ENCODE measurements around the gene FUS. TPM values are rescaled to one million over a fixed set of nuclear protein-coding genes. Genes with fewer than 3 reads are reported as not detected.
"Not testable (repeated sequence)": the region's sequence is repeated elsewhere in the genome, so short reads cannot be mapped to it uniquely, and the experiment has no call there.

Gene FUS
- total RNA-seq, 4 donors from 2014 or later, result 52.5 to 121 (median 58.9) TPM

GRCh38 chr16:31135535-31136286 is 44.2 kb upstream of the FUS start, which contains the start of gene PRSS8:
Gene PRSS8, minus strand, starts transcription at chr16:31135727. Its CDS starts 229 bp downstream, at chr16:31135498.
- Histone ChIP-seq H3K9me3 (no peaks in the 10 kb centered on the region), H3K27ac (peak within 1 kb of the TSS; percentile 82), H3K36me3 (peaks cover 16% of the 10 kb centered on the region), H3K4me3 (peak within 1 kb of the TSS; percentile 52), H3K4me1 (peaks cover 69% of the 10 kb centered on the region), H3K27me3 (no peaks in the 10 kb centered on the region)
- WGBS, result 39% methylated on average over 9 of the region's 22 CpGs
- TF ChIP-seq POLR2A (IDR thresholded peaks at IDR 0.05) (no peak), EP300 (IDR thresholded peaks at IDR 0.05) (no peak)
- DNase-seq (ENCODE audit: low spot score in 2 of 2), result no peak

- Histone ChIP-seq H3K27me3 (no peaks in the 10 kb centered on the region), H3K9me3 (no peaks in the 10 kb centered on the region), H3K4me3 (no peak overlapping the region), H3K36me3 (peaks cover 11% of the 10 kb centered on the region), H3K4me1 (peaks cover 69% of the 10 kb centered on the region), H3K27ac (no peak overlapping the region)
- 73% methylated on average over 6 of the region's 6 CpGs for WGBS
- TF ChIP-seq CTCF (IDR thresholded peaks at IDR 0.05), result no peak
- no peak for TF ChIP-seq POLR2A (IDR thresholded peaks at IDR 0.05)
- no peak for TF ChIP-seq EP300 (IDR thresholded peaks at IDR 0.05)
- TF ChIP-seq POLR2AphosphoS5 (IDR thresholded peaks at IDR 0.05), result no peak
- no peak for DNase-seq (ENCODE audit: low spot score in 2 of 2)
Measured at GRCh38 chr16:31136287-31136662, 43.7 kb upstream of the FUS start.

GRCh38 chr16:31136822-31137499 is 43.0 kb upstream of the FUS start:
- 92% methylated on average over 20 of the region's 20 CpGs for WGBS
- not testable (repeated sequence) for H3K36me3 ChIP-seq; H3K4me3 ChIP-seq; H3K9me3 ChIP-seq; H3K27me3 ChIP-seq; H3K27ac ChIP-seq; DNase-seq (ENCODE audit: low spot score in 2 of 2)
- H3K4me1 ChIP-seq, result peaks cover 69% of the 10 kb centered on the region

GRCh38 chr16:31138621-31139578 is 41.0 kb upstream of the FUS start:
- 45% methylated on average over 20 of the region's 27 CpGs for WGBS
- DNase-seq (ENCODE audit: low spot score in 2 of 2), result no peak

GRCh38 chr16:31141071-31141469 is 38.9 kb upstream of the FUS start:
- DNase-seq (ENCODE audit: low spot score in 2 of 2); H3K27me3 ChIP-seq; H3K9me3 ChIP-seq; H3K36me3 ChIP-seq: not testable (repeated sequence)
- Histone ChIP-seq H3K4me3 (peak overlapping the region; percentile 54), H3K4me1 (peaks cover 48% of the 10 kb centered on the region), H3K27ac (peak overlapping the region; percentile 80)
- 74% methylated on average over 9 of the region's 9 CpGs for WGBS

More at GRCh38 chr16:31138621-31139578, 41.0 kb upstream of the FUS start:
- TF ChIP-seq CTCF (IDR thresholded peaks at IDR 0.05), result no peak
- no peak for TF ChIP-seq POLR2AphosphoS5 (IDR thresholded peaks at IDR 0.05)
- TF ChIP-seq EP300 (IDR thresholded peaks at IDR 0.05), result no peak
- no peak for TF ChIP-seq POLR2A (IDR thresholded peaks at IDR 0.05)
- peaks cover 60% of the 10 kb centered on the region for H3K4me1 ChIP-seq
- H3K27me3 ChIP-seq, result no peaks in the 10 kb centered on the region
- peak overlapping the region; percentile 61 for H3K27ac ChIP-seq
- H3K4me3 ChIP-seq, result no peak overlapping the region
- H3K36me3 ChIP-seq, result no peaks in the 10 kb centered on the region
- H3K9me3 ChIP-seq, result no peaks in the 10 kb centered on the region

- no peaks in the 10 kb centered on the region for H3K27me3 ChIP-seq
- WGBS, result 17% methylated on average over 8 of the region's 10 CpGs
- DNase-seq (ENCODE audit: low spot score in 2 of 2), result no peak
- TF ChIP-seq POLR2AphosphoS5 (IDR thresholded peaks at IDR 0.05) (no peak), CTCF (IDR thresholded peaks at IDR 0.05) (no peak), POLR2A (IDR thresholded peaks at IDR 0.05) (no peak), EP300 (IDR thresholded peaks at IDR 0.05) (no peak)
- peak overlapping the region; percentile 80 for H3K27ac ChIP-seq
- H3K36me3 ChIP-seq, result no peaks in the 10 kb centered on the region
- H3K4me1 ChIP-seq, result peaks cover 44% of the 10 kb centered on the region
- peak overlapping the region; percentile 54 for H3K4me3 ChIP-seq
- no peaks in the 10 kb centered on the region for H3K9me3 ChIP-seq
Measured at GRCh38 chr16:31141489-31142108, 38.3 kb upstream of the FUS start.

All from suprapubic skin (tissue), 4 donors.